Measurements from ENCODE around the gene DAAM2. TPM values are rescaled to one million over a fixed set of nuclear protein-coding genes. Genes with fewer than 3 reads are reported as not detected.

The DAAM2 gene
- total and polyA plus RNA-seq, 9 of the 15 experiments (the other 6 are each of a cell fraction or from before 2014, with no cell fraction given) = 0.01 to 0.07 TPM; not detected in 7

GRCh38 chr6:39821742-39822532, 29.8 kb downstream of the DAAM2 start (continued):
- TF ChIP-seq PRDM10 (IDR thresholded peaks at IDR 0.05; ENCODE audit: partially characterized antibody) = no peak
- TF ChIP-seq HINFP (tag; conservative IDR thresholded peaks at IDR 0.05; ENCODE audit: low read depth) = no peak
- no peak for TF ChIP-seq PHB2 (IDR thresholded peaks at IDR 0.05; ENCODE audit: low read depth)
- no peak for TF ChIP-seq MCM7 (IDR thresholded peaks at IDR 0.05)
- TF ChIP-seq BRCA1 (IDR thresholded peaks at IDR 0.05) = no peak
- TF ChIP-seq BRCA1 (CRISPR knock-in tag; IDR thresholded peaks at IDR 0.05) = no peak
- TF ChIP-seq FIP1L1 (IDR thresholded peaks at IDR 0.05; ENCODE audit: low read depth, low read length, poor library complexity, severe bottlenecking) = no peak
- TF ChIP-seq SMAD2 (IDR thresholded peaks at IDR 0.05; ENCODE audit: low read depth, low read length) = no peak
- TF ChIP-seq ZNF232 (CRISPR knock-in tag; IDR thresholded peaks at IDR 0.05) = no peak
- no peak for TF ChIP-seq ASH1L (IDR thresholded peaks at IDR 0.05; ENCODE audit: borderline replicate concordance, low read depth, partially characterized antibody)
- no peak for TF ChIP-seq MAX (CRISPR knock-in tag; IDR thresholded peaks at IDR 0.05)
- no peak for TF ChIP-seq FOXJ2 (tag; IDR thresholded peaks at IDR 0.05)
- TF ChIP-seq ZNF175 (CRISPR knock-in tag; IDR thresholded peaks at IDR 0.05; ENCODE audit: low read depth) = no peak
- no peak for TF ChIP-seq TAF9B (IDR thresholded peaks at IDR 0.05; ENCODE audit: partially characterized antibody)
